ENCODE measurements around the gene KRTAP27-1.

- TF ChIP-seq CTCF (IDR thresholded peaks at IDR 0.05) = no peak
- TF ChIP-seq POLR2AphosphoS5 (IDR thresholded peaks at IDR 0.05; ENCODE audit: low read depth, low read length) = no peak
Observed at GRCh38 chr21:30332681-30333080, 4.8 kb downstream of the KRTAP27-1 start.

All from Panc1 (cell line).